ENCODE data around the gene SMOC1. TPM values are rescaled to one million over a fixed set of nuclear protein-coding genes. Genes with fewer than 3 reads are reported as not detected.

Gene SMOC1
- polyA plus RNA-seq, 3 donors = not detected

DNA sequence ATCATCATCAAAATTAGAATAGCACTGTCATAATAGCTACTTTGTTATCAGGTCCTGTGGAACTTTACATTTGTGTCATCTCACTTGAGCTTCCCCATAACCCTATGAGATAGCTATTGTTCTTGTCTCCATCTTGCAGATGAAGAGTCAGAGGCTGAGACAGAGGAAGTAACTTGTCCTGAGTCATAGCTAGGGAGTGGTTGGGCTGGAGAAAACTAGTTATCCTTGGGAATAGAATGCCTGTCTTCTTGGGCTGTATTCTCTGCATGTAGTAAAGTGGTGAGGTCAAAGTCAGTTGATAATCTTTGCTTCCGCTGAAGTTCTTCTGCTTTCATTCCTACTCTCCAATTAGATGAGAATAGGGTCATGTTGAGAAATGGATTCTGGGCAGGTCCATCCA lies 117.0 kb downstream of the SMOC1 start:
- WGBS (ENCODE audit: insufficient coverage) = no CpG with 5 or more reads among the region's 1 CpG

DNA sequence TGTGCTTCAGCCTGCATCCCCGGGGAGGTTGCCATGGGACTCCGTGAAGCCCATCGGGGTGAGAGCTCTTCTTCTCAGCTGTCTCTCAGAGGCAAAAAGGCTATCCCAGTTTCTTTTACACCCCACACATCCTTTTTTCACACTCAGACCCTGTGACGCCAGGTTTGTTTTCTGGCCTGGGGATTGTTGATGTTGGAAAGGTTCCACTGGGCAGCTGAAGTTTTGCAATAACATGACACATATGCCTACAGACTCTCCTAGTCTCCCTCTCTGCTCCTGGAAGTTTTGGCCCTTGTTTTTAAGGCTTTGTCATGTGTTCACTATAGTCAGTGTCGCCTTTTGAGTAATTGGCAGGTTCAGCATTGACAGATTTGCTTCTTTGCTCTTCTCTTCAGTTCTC lies 118.6 kb downstream of the SMOC1 start:
- no peaks in the 10 kb centered on the region for H3K4me1 Mint-ChIP-seq
- TF ChIP-seq, protein P1, sequence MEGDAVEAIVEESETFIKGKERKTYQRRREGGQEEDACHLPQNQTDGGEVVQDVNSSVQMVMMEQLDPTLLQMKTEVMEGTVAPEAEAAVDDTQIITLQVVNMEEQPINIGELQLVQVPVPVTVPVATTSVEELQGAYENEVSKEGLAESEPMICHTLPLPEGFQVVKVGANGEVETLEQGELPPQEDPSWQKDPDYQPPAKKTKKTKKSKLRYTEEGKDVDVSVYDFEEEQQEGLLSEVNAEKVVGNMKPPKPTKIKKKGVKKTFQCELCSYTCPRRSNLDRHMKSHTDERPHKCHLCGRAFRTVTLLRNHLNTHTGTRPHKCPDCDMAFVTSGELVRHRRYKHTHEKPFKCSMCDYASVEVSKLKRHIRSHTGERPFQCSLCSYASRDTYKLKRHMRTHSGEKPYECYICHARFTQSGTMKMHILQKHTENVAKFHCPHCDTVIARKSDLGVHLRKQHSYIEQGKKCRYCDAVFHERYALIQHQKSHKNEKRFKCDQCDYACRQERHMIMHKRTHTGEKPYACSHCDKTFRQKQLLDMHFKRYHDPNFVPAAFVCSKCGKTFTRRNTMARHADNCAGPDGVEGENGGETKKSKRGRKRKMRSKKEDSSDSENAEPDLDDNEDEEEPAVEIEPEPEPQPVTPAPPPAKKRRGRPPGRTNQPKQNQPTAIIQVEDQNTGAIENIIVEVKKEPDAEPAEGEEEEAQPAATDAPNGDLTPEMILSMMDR (IDR thresholded peaks at IDR 0.05) = no peak
- Histone ChIP-seq H2AFZ (ENCODE audit: insufficient read depth, low read depth, low read length, poor library complexity, severe bottlenecking) (no peak overlapping the region), H3K27me3 (ENCODE audit: control insufficient read depth in 2 of 2, insufficient read depth in 2 of 2, low read length in 2 of 2) (no peaks in the 10 kb centered on the region), H3K9ac (ENCODE audit: insufficient read depth, low read length, poor library complexity, severe bottlenecking) (no peak overlapping the region), H3K9me3 (replicated peaks in 1 of 2; ENCODE audit: control insufficient read depth in 1 of 2, insufficient read depth in 1 of 2, low read length in 2 of 2) (no peaks in the 10 kb centered on the region), H3K36me3 (replicated peaks in 1 of 2; ENCODE audit: control insufficient read depth in 1 of 2, insufficient read depth in 2 of 2, low read length in 2 of 2) (no peaks in the 10 kb centered on the region), H3K27ac (ENCODE audit: low read depth in 1 of 2, low read length in 2 of 2) (no peak overlapping the region), H3K4me3 (replicated peaks in 1 of 3; ENCODE audit: low read depth in 2 of 3, low read length in 3 of 3) (no peak overlapping the region), H3K4me1 (ENCODE audit: control insufficient read depth in 1 of 2, insufficient read depth in 2 of 2, low read length in 2 of 2) (no peaks in the 10 kb centered on the region), H3K79me2 (ENCODE audit: insufficient read depth, low read length) (no peaks in the 10 kb centered on the region), H4K20me1 (ENCODE audit: insufficient read depth, low read length) (no peaks in the 10 kb centered on the region), H3K4me2 (replicated peaks; ENCODE audit: extremely low read depth, low read length, poor library complexity, severe bottlenecking) (no peak overlapping the region)
- peaks cover 0 to 1% (median 0%) of the 10 kb centered on the region in 7 donors for H3K9me3 Mint-ChIP-seq
- DNase-seq = no peak
- H3K27ac Mint-ChIP-seq = no peak overlapping the region
- H3K27me3 Mint-ChIP-seq (ENCODE audit: low read depth in 3 of 3) = peaks cover 5 to 16% (median 7%) of the 10 kb centered on the region in 3 donors
- no peaks in the 10 kb centered on the region for H3K36me3 Mint-ChIP-seq
- 86% methylated on average over 1 of the region's 5 CpGs for WGBS (ENCODE audit: insufficient coverage)
- no peak overlapping the region for H3K4me3 Mint-ChIP-seq
- intact Hi-C loops (cut with micrococcal nuclease) = no loop called here

More for the DNA sequence above, 117.0 kb downstream of the SMOC1 start:
- H4K20me1 ChIP-seq (ENCODE audit: insufficient read depth, low read length) = no peaks in the 10 kb centered on the region
- no peak overlapping the region for H3K27ac ChIP-seq (ENCODE audit: low read depth in 1 of 2, low read length in 2 of 2)
- TF ChIP-seq, protein P1 (IDR thresholded peaks at IDR 0.05) = no peak
- no peak overlapping the region for H2AFZ ChIP-seq (ENCODE audit: insufficient read depth, low read depth, low read length, poor library complexity, severe bottlenecking)
- no peak overlapping the region for H3K4me3 ChIP-seq (replicated peaks in 1 of 3; ENCODE audit: low read depth in 2 of 3, low read length in 3 of 3)
- Mint-ChIP-seq H3K36me3 (no peaks in the 10 kb centered on the region), H3K27ac (no peak overlapping the region), H3K4me1 (no peaks in the 10 kb centered on the region), H3K4me3 (no peak overlapping the region), H3K27me3 (ENCODE audit: low read depth in 3 of 3) (peaks cover 7 to 17% (median 8%) of the 10 kb centered on the region in 3 donors), H3K9me3 (peaks cover 0 to 1% (median 0%) of the 10 kb centered on the region in 7 donors)
- no peaks in the 10 kb centered on the region for H3K79me2 ChIP-seq (ENCODE audit: insufficient read depth, low read length)
- no peaks in the 10 kb centered on the region for H3K9me3 ChIP-seq (replicated peaks in 1 of 2; ENCODE audit: control insufficient read depth in 1 of 2, insufficient read depth in 1 of 2, low read length in 2 of 2)
- no peaks in the 10 kb centered on the region for H3K4me1 ChIP-seq (ENCODE audit: control insufficient read depth in 1 of 2, insufficient read depth in 2 of 2, low read length in 2 of 2)
- intact Hi-C loops (cut with micrococcal nuclease) = no loop called here
- H3K36me3 ChIP-seq (replicated peaks in 1 of 2; ENCODE audit: control insufficient read depth in 1 of 2, insufficient read depth in 2 of 2, low read length in 2 of 2) = no peaks in the 10 kb centered on the region
- peaks cover 0 to 2% of the 10 kb centered on the region in 2 donors for H3K27me3 ChIP-seq (ENCODE audit: control insufficient read depth in 2 of 2, insufficient read depth in 2 of 2, low read length in 2 of 2)
- no peak overlapping the region for H3K9ac ChIP-seq (ENCODE audit: insufficient read depth, low read length, poor library complexity, severe bottlenecking)
- peak in 1 of 3 donors; percentile 1 for DNase-seq
- no peak overlapping the region for H3K4me2 ChIP-seq (replicated peaks; ENCODE audit: extremely low read depth, low read length, poor library complexity, severe bottlenecking)
